HCT116 (cell line): ENCODE data around the gene NXPH2. TPM values are rescaled to one million over a fixed set of nuclear protein-coding genes. Genes with fewer than 3 reads are reported as not detected.

ENCODE experiments used
- ATAC-seq: fragments of 200-7000 bp; cut with Tn5 transposase; 2 replicates; pipeline ENCODE4 v1.9.1; 2020; ENCODE audit warnings: mild to moderate bottlenecking, moderate library complexity
- BruUV-seq: library from RNA; stranded (reverse); fragments of 400-500 nt; replicated peaks from 2 replicates; lab custom pipeline; 2021; lab: Mats Ljungman, UMichigan
- CTCF ChIA-PET: fragments of 300-600 bp; sonication (Branson Sonifier 250); formaldehyde crosslinking; loops from one replicate; lab custom pipeline; 2021; ENCODE audit warnings: antibody characterized with exemption; lab: Charles Lee
- POLR2A ChIA-PET: fragments of 300-600, 350-600 bp; sonication (Branson Sonifier 250); formaldehyde crosslinking; loops from one replicate; lab custom pipeline; 2021; ENCODE audit warnings: antibody characterized with exemption; lab: Charles Lee
- RAD21 ChIA-PET, 2 experiments: fragments of 300-600 bp; sonication (Branson Sonifier 250); formaldehyde crosslinking; loops; one replicate each; lab custom pipeline; 2023; ENCODE audit warnings: low total read pairs in 2 of 2; ENCODE audit not compliant: uncharacterized antibody in 2 of 2, unreplicated experiment in 2 of 2, low non-redundant PET in 1 of 2; lab: Charles Lee
- DNase-seq: peaks from one replicate; pipeline ENCODE4 v3.0.0-alpha.2; 2010; ENCODE audit warnings: low read depth, low spot score
- H2AFZ ChIP-seq: fragments of 200-600 bp; shearing (Covaris generic), sonication (generic); 2 replicates; pipeline ENCODE4 v1.6.1; 2017; ENCODE audit warnings: low read depth, mixed run types, mixed read lengths, antibody characterized with exemption, low read length; ENCODE audit not compliant: poor library complexity, severe bottlenecking
- H3K27ac ChIP-seq: 2 replicates; pipeline ENCODE4 v1.5.1; 2012; ENCODE audit warnings: low read depth, low read length
- H3K27me3 ChIP-seq: fragments of 200-600 bp; sonication (generic); 2 replicates; pipeline ENCODE4 v1.6.1; 2016; ENCODE audit warnings: mixed run types, low read length, mixed read lengths; ENCODE audit not compliant: insufficient read depth
- H3K36me3 ChIP-seq, 2 experiments: fragments of 200-500 bp in 1 of 2; fragments of 200-600 bp in 1 of 2; sonication (Bioruptor generic) in 1 of 2; sonication (generic) in 1 of 2; 2 replicates each; pipeline versions ENCODE4 v1.5.1 to v1.6.1; 2014 to 2016; ENCODE audit warnings: low read length in 2 of 2, inconsistent platforms in 1 of 2, mixed read lengths in 1 of 2, mixed run types in 1 of 2; ENCODE audit not compliant: insufficient read depth in 2 of 2, control insufficient read depth in 1 of 2
- H3K4me1 ChIP-seq, 2 experiments: fragments of 200-600 bp in 1 of 2; sonication (generic) in 1 of 2; 2 replicates each; pipeline versions ENCODE4 v1.5.1 to v1.6.1; 2012 to 2017; ENCODE audit warnings: low read length in 2 of 2, inconsistent platforms in 1 of 2, mild to moderate bottlenecking in 1 of 2, mixed read lengths in 1 of 2, mixed run types in 1 of 2, moderate library complexity in 1 of 2; ENCODE audit not compliant: insufficient read depth in 2 of 2, control insufficient read depth in 1 of 2
- H3K4me2 ChIP-seq: fragments of 200-600 bp; sonication (generic); 2 replicates; pipeline ENCODE4 v1.6.1; 2017; ENCODE audit warnings: mixed run types, low read length, mixed read lengths
- H3K4me3 ChIP-seq, 2 experiments: fragments of 200-600 bp in 1 of 2; sonication (generic) in 1 of 2; replicated peaks in 1 of 2; 2 replicates each; pipeline ENCODE4 v1.5.1; 2011 to 2016; ENCODE audit warnings: low read length in 2 of 2, control low read depth in 1 of 2, low read depth in 1 of 2, mild to moderate bottlenecking in 1 of 2, mixed read lengths in 1 of 2, mixed run types in 1 of 2
- H3K79me2 ChIP-seq: fragments of 200-600 bp; sonication (generic); 2 replicates; pipeline ENCODE4 v1.6.1; 2017; ENCODE audit warnings: mild to moderate bottlenecking, mixed run types, low read length, moderate library complexity, mixed read lengths; ENCODE audit not compliant: insufficient read depth
- H3K9ac ChIP-seq: fragments of 200-600 bp; sonication (generic); 2 replicates; pipeline ENCODE4 v1.6.1; 2016; ENCODE audit warnings: low read length, mixed read lengths
- H3K9me2 ChIP-seq: fragments of 200-600 bp; sonication (generic), shearing (Covaris generic); 2 replicates; pipeline ENCODE4 v1.6.1; 2017; ENCODE audit warnings: mixed run types, mild to moderate bottlenecking, moderate library complexity; ENCODE audit not compliant: insufficient read depth
- H3K9me3 ChIP-seq, 2 experiments: fragments of 200-500 bp in 1 of 2; fragments of 200-600 bp in 1 of 2; sonication (Bioruptor generic) in 1 of 2; sonication (generic) in 1 of 2; 2 replicates each; pipeline ENCODE4 v1.6.1; 2014 to 2017; ENCODE audit warnings: low read length in 2 of 2, mixed read lengths in 2 of 2, inconsistent platforms in 1 of 2, low read depth in 1 of 2, mild to moderate bottlenecking in 1 of 2, mixed run types in 1 of 2, moderate library complexity in 1 of 2; ENCODE audit not compliant: control insufficient read depth in 1 of 2, insufficient read depth in 1 of 2
- H4K20me1 ChIP-seq: fragments of 200-600 bp; sonication (generic), shearing (Covaris generic); 2 replicates; pipeline ENCODE4 v1.6.1; 2017; ENCODE audit warnings: mixed run types, mild to moderate bottlenecking, moderate library complexity; ENCODE audit not compliant: insufficient read depth
- ATF3 ChIP-seq: IDR thresholded peaks from 2 replicates; pipeline ENCODE4 v1.6.1; 2012
- CBX3 ChIP-seq: IDR thresholded peaks from 2 replicates; pipeline ENCODE4 v1.6.1; 2012; ENCODE audit warnings: low read depth
- CTCF ChIP-seq, 3 experiments: fragments of 200-600 bp in 1 of 3; sonication (generic) in 1 of 3; IDR thresholded peaks in 2 of 3; conservative IDR thresholded peaks in 1 of 3; 2 replicates each; pipeline ENCODE4 v1.5.1; 2012 to 2017; ENCODE audit warnings: low read depth in 2 of 3, low read length in 2 of 3, antibody characterized with exemption in 1 of 3, borderline replicate concordance in 1 of 3, control low read depth in 1 of 3, mild to moderate bottlenecking in 1 of 3, mixed read lengths in 1 of 3, mixed run types in 1 of 3, moderate library complexity in 1 of 3; ENCODE audit not compliant: insufficient read depth in 1 of 3
- ELF1 ChIP-seq: IDR thresholded peaks from 2 replicates; pipeline ENCODE4 v1.6.1; 2012; ENCODE audit warnings: low read depth, borderline replicate concordance
- EZH2 ChIP-seq: fragments of 200-600 bp; sonication (generic); IDR thresholded peaks from 2 replicates; pipeline ENCODE4 v1.6.1; 2017; ENCODE audit warnings: antibody characterized with exemption, mixed run types
- EZH2phosphoT487 ChIP-seq: fragments of 200-600 bp; IDR thresholded peaks from 2 replicates; pipeline ENCODE4 v1.6.1; 2018; ENCODE audit warnings: antibody characterized with exemption, borderline replicate concordance
- POLR2A ChIP-seq: IDR thresholded peaks from 2 replicates; pipeline ENCODE4 v1.7.0; 2011; ENCODE audit warnings: borderline replicate concordance; ENCODE audit not compliant: insufficient read depth, insufficient read length; ENCODE audit errors: extremely low read depth
- POLR2AphosphoS5 ChIP-seq: IDR thresholded peaks from 2 replicates; pipeline ENCODE4 v1.6.1; 2011; ENCODE audit warnings: mild to moderate bottlenecking, low read depth, low read length, moderate library complexity
- RAD21 ChIP-seq: IDR thresholded peaks from 2 replicates; pipeline ENCODE4 v1.6.1; 2012; ENCODE audit warnings: low read depth, mild to moderate bottlenecking
- REST ChIP-seq: IDR thresholded peaks from 2 replicates; pipeline ENCODE4 v1.6.1; 2012; ENCODE audit warnings: low read depth
- TCF7L2 ChIP-seq: IDR thresholded peaks from 2 replicates; pipeline ENCODE4 v1.7.0; 2011; ENCODE audit warnings: borderline replicate concordance, inconsistent platforms; ENCODE audit not compliant: insufficient read depth, insufficient read length; ENCODE audit errors: extremely low read depth
- YY1 ChIP-seq: IDR thresholded peaks from 2 replicates; pipeline ENCODE4 v1.6.1; 2011; ENCODE audit warnings: low read length, low read depth, moderate library complexity, mild to moderate bottlenecking; ENCODE audit not compliant: insufficient replicate concordance; ENCODE audit errors: extremely low read depth
- ZFX ChIP-seq: fragments of 450-650 bp; IDR thresholded peaks from 2 replicates; pipeline ENCODE4 v1.6.1; 2017
- ZNF274 ChIP-seq: fragments of 200-500 bp; sonication (Bioruptor generic); IDR thresholded peaks from 2 replicates; pipeline ENCODE4 v1.6.1; 2014; ENCODE audit warnings: mild to moderate bottlenecking, low read depth, low read length, inconsistent platforms
- intact Hi-C: fragments of 100-400 bp; cut with micrococcal nuclease; formaldehyde crosslinking; loops from 2 replicates; pipeline ENCODE4 v1.10.0; 2022
- total RNA-seq: library from RNA; stranded (reverse); gene quantifications from one replicate; pipeline ENCODE4 v1.2.1, GENCODE V29; 2021; ENCODE audit not compliant: unreplicated experiment

NXPH2 gene
- total RNA-seq, 1 experiment from 2014 or later: not detected

GRCh38 chr2:138671566-138671965 lies 108.6 kb downstream of the NXPH2 start:
- H3K79me2 ChIP-seq: no peaks in the 10 kb centered on the region
- intact Hi-C loops: no loop called here
- ChIA-PET CTCF (no interaction called here), POLR2A (no interaction called here), RAD21 (no interaction called here)
- H3K4me2 ChIP-seq: no peak overlapping the region
- no peaks in the 10 kb centered on the region for H3K4me1 ChIP-seq
- TF ChIP-seq EZH2 (no peak), ELF1 (no peak), EZH2phosphoT487 (no peak), POLR2A (no peak), ATF3 (no peak), YY1 (no peak), ZFX (no peak), RAD21 (no peak)
- H3K9ac ChIP-seq: no peak overlapping the region
- no peaks in the 10 kb centered on the region for H3K36me3 ChIP-seq
- DNase-seq (no peak), ATAC-seq (no peak)
- no peak overlapping the region for H3K4me3 ChIP-seq
- H4K20me1 ChIP-seq: no peaks in the 10 kb centered on the region
- no peaks in the 10 kb centered on the region for H3K9me2 ChIP-seq
- H3K9me3 ChIP-seq: no peaks in the 10 kb centered on the region
- H3K27ac ChIP-seq: no peak overlapping the region
- H3K27me3 ChIP-seq: no peaks in the 10 kb centered on the region
- H2AFZ ChIP-seq: no peak overlapping the region
- no TSS peak for BruUV-seq

- Histone ChIP-seq H3K27me3 (no peaks in the 10 kb centered on the region), H4K20me1 (no peaks in the 10 kb centered on the region), H3K9me3 (no peaks in the 10 kb centered on the region), H3K9me2 (no peaks in the 10 kb centered on the region), H3K4me2 (no peak overlapping the region), H3K9ac (no peak overlapping the region), H3K27ac (no peak overlapping the region), H3K36me3 (no peaks in the 10 kb centered on the region), H3K79me2 (no peaks in the 10 kb centered on the region), H3K4me1 (no peaks in the 10 kb centered on the region; a peak in 1 of 4 replicates), H2AFZ (no peak overlapping the region), H3K4me3 (no peak overlapping the region)
- ChIA-PET CTCF (no interaction called here), POLR2A (no interaction called here), RAD21 (no interaction called here)
- intact Hi-C loops: no loop called here
- BruUV-seq: no TSS peak
- no peak for DNase-seq
- ATAC-seq: no peak
- TF ChIP-seq ZFX (no peak), CBX3 (no peak), REST (no peak), POLR2A (no peak), YY1 (no peak), POLR2AphosphoS5 (no peak), ELF1 (no peak), ZNF274 (no peak), EZH2phosphoT487 (no peak), TCF7L2 (no peak), EZH2 (no peak), CTCF (IDR thresholded peaks at IDR 0.05 in 2 of 3, conservative IDR thresholded peaks at IDR 0.05 in 1 of 3; ENCODE audit: borderline replicate concordance in 1 of 3, insufficient read depth in 1 of 3, low read depth in 2 of 3, low read length in 2 of 3) (no peak)
These were observed 109.5 kb downstream of the NXPH2 start for GRCh38 chr2:138670734-138671133.
